B cell (primary cell): Measurements from ENCODE around the gene ATAD1. TPM values are rescaled to one million over a fixed set of nuclear protein-coding genes. Genes with fewer than 3 reads are reported as not detected.

ENCODE experiments used
- ATAC-seq: fragments of 200-7000 bp; cut with Tn5 transposase; one replicate; pipeline ENCODE4 v1.10.0; 2021; ENCODE audit warnings: low read depth, mild to moderate bottlenecking, moderate number of reproducible peaks, moderate library complexity
- CTCF ChIA-PET: fragments of 350-600 bp; sonication (Branson Sonifier 250); formaldehyde crosslinking; loops from one replicate; lab custom pipeline; 2021; ENCODE audit warnings: antibody characterized with exemption, inconsistent platforms; lab: Charles Lee
- POLR2A ChIA-PET: fragments of 350-600 bp; sonication (Branson Sonifier 250); formaldehyde crosslinking; loops from one replicate; lab custom pipeline; 2021; ENCODE audit warnings: antibody characterized with exemption; lab: Charles Lee
- DNase-seq: peaks from one replicate; pipeline ENCODE4 v3.0.0; 2013
- H2AFZ ChIP-seq: 2 replicates; pipeline ENCODE4 v1.6.1; 2012; ENCODE audit warnings: mild to moderate bottlenecking, low read depth, low read length; ENCODE audit not compliant: insufficient read depth, poor library complexity, severe bottlenecking
- H3K27ac ChIP-seq, 2 donors: 1 replicate in 1 of 2; 2 replicates in 1 of 2; pipeline ENCODE4 v1.5.1; 2012 to 2013; ENCODE audit warnings: low read length in 2 of 2, mild to moderate bottlenecking in 2 of 2, moderate library complexity in 1 of 2
- H3K27me3 ChIP-seq, 4 experiments: fragments of 200-600 bp in 1 of 4; sonication (generic) in 1 of 4; replicated peaks in 1 of 4; 1 replicate in 2 of 4; 2 replicates in 2 of 4; pipeline versions ENCODE4 v1.6.1 to v1.7.0; 2013 to 2016; ENCODE audit warnings: low read length in 3 of 4, mild to moderate bottlenecking in 2 of 4, mixed read lengths in 1 of 4, moderate library complexity in 1 of 4; ENCODE audit not compliant: insufficient read depth in 4 of 4, control insufficient read depth in 3 of 4; ENCODE audit errors: control extremely low read depth in 1 of 4
- H3K36me3 ChIP-seq, 2 experiments: replicated peaks in 1 of 2; 1 replicate in 1 of 2; 2 replicates in 1 of 2; pipeline versions ENCODE4 v1.6.1 to v1.7.1; 2013; ENCODE audit warnings: low read length in 1 of 2; ENCODE audit not compliant: insufficient read depth in 2 of 2, control insufficient read depth in 1 of 2; ENCODE audit errors: control extremely low read depth in 1 of 2, extremely low read depth in 1 of 2
- H3K4me1 ChIP-seq, 2 donors: fragments of 200-600 bp in 1 of 2; sonication (generic) in 1 of 2; 1 replicate in 1 of 2; 2 replicates in 1 of 2; pipeline versions ENCODE4 v1.5.1 to v1.6.1; 2013 to 2017; ENCODE audit warnings: low read length in 2 of 2; ENCODE audit not compliant: control insufficient read depth in 2 of 2, insufficient read depth in 2 of 2
- H3K4me2 ChIP-seq: replicated peaks from 2 replicates; pipeline ENCODE3; 2012; ENCODE audit warnings: mild to moderate bottlenecking, low read depth, low read length; ENCODE audit not compliant: poor library complexity, severe bottlenecking
- H3K4me3 ChIP-seq, 5 experiments: fragments of 200-600 bp in 1 of 5; sonication (generic) in 1 of 5; 1 replicate in 3 of 5; 2 replicates in 2 of 5; pipeline versions ENCODE4 v1.5.1 to v1.7.0; 2011 to 2016; ENCODE audit warnings: low read length in 4 of 5, mild to moderate bottlenecking in 4 of 5, low read depth in 2 of 5, control low read depth in 1 of 5, moderate library complexity in 1 of 5; ENCODE audit not compliant: insufficient read depth in 1 of 5; ENCODE audit errors: control extremely low read depth in 1 of 5, extremely low read depth in 1 of 5
- H3K79me2 ChIP-seq: fragments of 200-600 bp; sonication (generic); one replicate; pipeline ENCODE4 v1.6.0; 2016; ENCODE audit warnings: low read length; ENCODE audit not compliant: control insufficient read depth, insufficient read depth
- H3K9ac ChIP-seq: fragments of 200-600 bp; sonication (generic); 2 replicates; pipeline ENCODE4 v1.6.1; 2017; ENCODE audit warnings: mild to moderate bottlenecking, low read length, moderate library complexity
- H3K9me3 ChIP-seq, 3 donors: one replicate each; pipeline versions ENCODE4 v1.6.1 to v1.7.1; 2013; ENCODE audit warnings: low read length in 2 of 3; ENCODE audit not compliant: control insufficient read depth in 2 of 3, insufficient read depth in 1 of 3; ENCODE audit errors: control extremely low read depth in 1 of 3
- H4K20me1 ChIP-seq: 2 replicates; pipeline ENCODE4 v1.6.0; 2012; ENCODE audit warnings: mild to moderate bottlenecking, low read length; ENCODE audit not compliant: insufficient read depth, control insufficient read depth, poor library complexity, severe bottlenecking
- H3K27ac Mint-ChIP-seq: one replicate; pipeline ENCODE4 v1.8.0; 2021; ENCODE audit warnings: mixed read lengths
- H3K27me3 Mint-ChIP-seq: one replicate; pipeline ENCODE4 v1.8.0; 2021; ENCODE audit warnings: mixed read lengths
- H3K4me1 Mint-ChIP-seq: one replicate; pipeline ENCODE4 v1.8.0; 2021; ENCODE audit warnings: mixed read lengths
- H3K4me3 Mint-ChIP-seq: one replicate; pipeline ENCODE4 v1.8.0; 2021; ENCODE audit warnings: mixed read lengths
- H3K9me3 Mint-ChIP-seq: one replicate; pipeline ENCODE4 v1.8.0; 2022; ENCODE audit warnings: mixed read lengths; ENCODE audit not compliant: insufficient read depth
- EZH2 ChIP-seq: IDR thresholded peaks from 2 replicates; pipeline ENCODE4 v1.6.1; 2012; ENCODE audit warnings: borderline replicate concordance, low read depth, mild to moderate bottlenecking, moderate library complexity, low read length; ENCODE audit not compliant: insufficient read depth, poor library complexity, severe bottlenecking
- WGBS: methylation state at CpG from one replicate; pipeline ENCODE4 v1.1.5; 2013; ENCODE audit warnings: missing lambda C conversion rate; ENCODE audit not compliant: insufficient coverage; 5-methylcytosine and 5-hydroxymethylcytosine counted together
- intact Hi-C: fragments of 100-400 bp; cut with micrococcal nuclease; formaldehyde crosslinking; loops from one replicate; pipeline ENCODE4 v1.10.0; 2022
- polyA plus RNA-seq: library from polyadenylated mRNA; depleted of rRNA; stranded (reverse); fragments of >200 nt; gene quantifications from 2 replicates; pipeline ENCODE4 v1.2.3, GENCODE V29; 2012
- total RNA-seq, 2 donors: library from RNA; stranded (reverse); fragments of 120-200 nt in 1 of 2; gene quantifications; 1 replicate in 1 of 2; 2 replicates in 1 of 2; pipeline versions ENCODE4 v1.2.3 to v1.2.4, GENCODE V29; 2013 to 2022
- TF ChIP-seq, protein P1 (sequence below): fragments of 200-600 bp; IDR thresholded peaks from one replicate; pipeline ENCODE4 v1.8.0; 2022; ENCODE audit warnings: antibody characterized with exemption, mild to moderate bottlenecking

Gene ATAD1
- total and polyA plus RNA-seq, 2 donors (not counting 1 experiment from before 2014, with no cell fraction given) = 6.1 to 44.9 TPM

DNA sequence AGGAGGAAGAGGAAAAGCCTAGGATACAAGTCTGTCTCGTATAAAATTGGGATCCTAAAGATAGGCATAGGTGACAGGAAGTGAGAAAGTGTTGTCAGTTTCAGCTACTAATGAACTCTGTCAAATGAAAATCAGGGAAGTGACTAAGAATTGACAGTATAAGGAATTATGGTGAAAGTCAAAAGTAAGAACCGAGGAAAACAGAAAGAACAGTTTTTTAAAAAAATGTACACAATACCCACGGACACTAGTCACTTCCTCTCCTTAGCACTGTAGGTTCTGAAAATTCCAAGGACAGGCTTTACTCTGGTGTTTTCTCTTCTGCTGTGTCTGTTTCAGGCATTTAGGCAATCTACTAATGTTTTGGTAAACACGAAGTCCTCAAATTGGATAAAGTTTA is 42.3 kb downstream of the ATAD1 start:
- POLR2A ChIA-PET = no interaction called here
- TF ChIP-seq, protein P1, sequence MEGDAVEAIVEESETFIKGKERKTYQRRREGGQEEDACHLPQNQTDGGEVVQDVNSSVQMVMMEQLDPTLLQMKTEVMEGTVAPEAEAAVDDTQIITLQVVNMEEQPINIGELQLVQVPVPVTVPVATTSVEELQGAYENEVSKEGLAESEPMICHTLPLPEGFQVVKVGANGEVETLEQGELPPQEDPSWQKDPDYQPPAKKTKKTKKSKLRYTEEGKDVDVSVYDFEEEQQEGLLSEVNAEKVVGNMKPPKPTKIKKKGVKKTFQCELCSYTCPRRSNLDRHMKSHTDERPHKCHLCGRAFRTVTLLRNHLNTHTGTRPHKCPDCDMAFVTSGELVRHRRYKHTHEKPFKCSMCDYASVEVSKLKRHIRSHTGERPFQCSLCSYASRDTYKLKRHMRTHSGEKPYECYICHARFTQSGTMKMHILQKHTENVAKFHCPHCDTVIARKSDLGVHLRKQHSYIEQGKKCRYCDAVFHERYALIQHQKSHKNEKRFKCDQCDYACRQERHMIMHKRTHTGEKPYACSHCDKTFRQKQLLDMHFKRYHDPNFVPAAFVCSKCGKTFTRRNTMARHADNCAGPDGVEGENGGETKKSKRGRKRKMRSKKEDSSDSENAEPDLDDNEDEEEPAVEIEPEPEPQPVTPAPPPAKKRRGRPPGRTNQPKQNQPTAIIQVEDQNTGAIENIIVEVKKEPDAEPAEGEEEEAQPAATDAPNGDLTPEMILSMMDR = no peak
- no peak overlapping the region for H3K4me2 ChIP-seq
- peak overlapping the region in 1 of 2 donors; percentile 3 for H3K27ac ChIP-seq
- 17% methylated on average over 1 of the region's 4 CpGs for WGBS
- no peaks in the 10 kb centered on the region for H3K4me1 ChIP-seq
- H3K79me2 ChIP-seq = peaks cover 5% of the 10 kb centered on the region
- peaks cover 2% of the 10 kb centered on the region for H3K4me1 Mint-ChIP-seq
- H3K36me3 ChIP-seq = peaks cover 11 to 39% of the 10 kb centered on the region in 2 experiments
- H3K9ac ChIP-seq = no peak overlapping the region
- H4K20me1 ChIP-seq = no peaks in the 10 kb centered on the region
- no peak overlapping the region for H2AFZ ChIP-seq
- CTCF ChIA-PET = interaction anchor here (0.7 to 0.9 kb wide), 4 partner anchors 9 to 365 kb away, joined by 4 to 7 read pairs (median 4); no protein-coding TSS in a partner anchor
- ATAC-seq (no peak), DNase-seq (no peak)
- no peaks in the 10 kb centered on the region for H3K9me3 Mint-ChIP-seq
- peak overlapping the region; percentile 15 for H3K27ac Mint-ChIP-seq
- H3K27me3 ChIP-seq = no peaks in the 10 kb centered on the region
- intact Hi-C loops = no loop called here
- no peaks in the 10 kb centered on the region for H3K9me3 ChIP-seq
- H3K27me3 Mint-ChIP-seq = no peaks in the 10 kb centered on the region
- H3K4me3 Mint-ChIP-seq = no peak overlapping the region
- H3K4me3 ChIP-seq = no peak overlapping the region

DNA sequence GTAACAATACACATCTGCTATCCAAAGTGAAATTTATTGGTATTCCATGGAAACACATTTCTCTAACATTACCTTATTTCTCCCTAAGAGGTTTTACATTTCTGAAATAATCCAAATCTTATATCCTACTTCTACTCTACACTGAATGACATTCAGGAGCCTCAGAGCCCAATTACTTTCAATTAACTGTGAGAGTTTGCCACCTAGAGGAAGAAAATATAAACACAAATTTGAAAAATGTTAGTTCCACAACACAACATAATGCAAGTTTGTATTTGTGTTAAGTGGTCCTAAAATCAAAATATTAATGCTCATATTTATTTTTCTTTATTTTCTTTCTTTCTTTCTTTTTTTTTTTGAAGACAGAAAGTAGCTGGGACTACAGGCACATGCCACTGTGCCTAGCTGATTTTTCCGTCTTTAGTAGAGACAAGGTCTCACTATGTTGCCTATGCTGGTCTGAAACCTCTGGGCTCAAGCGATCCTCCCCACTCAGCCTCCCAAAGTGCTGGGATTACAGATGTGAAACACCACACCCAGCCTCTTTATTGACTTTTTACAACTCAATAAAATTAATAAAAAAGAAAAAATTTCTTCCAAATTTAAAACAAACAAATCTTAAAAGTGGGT is 46.0 kb downstream of the ATAD1 start:
- Histone ChIP-seq H3K79me2 (no peaks in the 10 kb centered on the region), H4K20me1 (no peaks in the 10 kb centered on the region), H3K4me3 (no peak overlapping the region), H2AFZ (no peak overlapping the region), H3K4me2 (no peak overlapping the region), H3K36me3 (peaks cover 6 to 44% of the 10 kb centered on the region in 2 experiments), H3K27me3 (no peaks in the 10 kb centered on the region), H3K9ac (no peak overlapping the region), H3K4me1 (no peaks in the 10 kb centered on the region), H3K27ac (no peak overlapping the region), H3K9me3 (no peaks in the 10 kb centered on the region)
- ChIA-PET POLR2A (no interaction called here), CTCF (interaction anchor here (0.9 to 2.4 kb wide), 3 partner anchors 11 to 781 kb away, joined by 3 to 6 read pairs (median 3); no protein-coding TSS in a partner anchor)
- TF ChIP-seq EZH2 = no peak
- TF ChIP-seq, protein P1 = peak; percentile 75
- WGBS = 100% methylated on average over 1 of the region's 2 CpGs
- intact Hi-C loops = loop anchor here (2.0 to 5.0 kb wide), 2 partner anchors 115 to 239 kb away; partner anchors contain the start of gene PAPSS2
- DNase-seq (peak; percentile 23), ATAC-seq (no peak)
- Mint-ChIP-seq H3K4me1 (peaks cover 2% of the 10 kb centered on the region), H3K27ac (no peak overlapping the region), H3K4me3 (no peak overlapping the region), H3K27me3 (no peaks in the 10 kb centered on the region), H3K9me3 (no peaks in the 10 kb centered on the region)
